ENCODE data around the gene CEACAM6.
"Not testable (repeated sequence)": the region's sequence is repeated elsewhere in the genome, so short reads cannot be mapped to it uniquely, and the experiment has no call there.

CEACAM6 gene

GRCh38 chr19:41748012-41748411 lies 7.3 kb upstream of the CEACAM6 start:
- DNase-seq = no peak

- not testable (repeated sequence) for DNase-seq
Observed at GRCh38 chr19:41750248-41751134, 4.8 kb upstream of the CEACAM6 start.

DNA sequence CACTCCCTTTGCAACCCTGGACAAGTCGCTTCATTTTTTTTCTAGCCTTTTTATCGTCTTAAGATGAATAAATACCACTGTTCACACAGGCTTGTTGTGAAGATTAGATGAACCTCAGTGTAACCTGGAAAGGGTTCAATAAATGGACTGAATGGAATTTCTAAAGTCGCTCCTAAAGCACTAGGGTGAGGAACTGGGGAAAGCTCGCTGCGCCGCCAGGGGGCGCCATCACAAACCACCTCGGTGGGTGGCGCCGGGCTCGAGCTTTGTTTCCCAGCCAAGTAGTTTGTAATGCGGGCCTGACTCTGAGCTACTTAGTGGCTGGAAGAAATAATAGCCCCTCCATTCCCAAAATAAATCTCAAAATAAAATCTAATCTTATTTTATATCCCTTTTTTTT lies 2.2 kb upstream of the CEACAM6 start:
- peak; percentile 56 for DNase-seq

- peak; percentile 52 for DNase-seq
Observed at GRCh38 chr19:41753936-41754529, 1.3 kb upstream of the CEACAM6 start.

DNA sequence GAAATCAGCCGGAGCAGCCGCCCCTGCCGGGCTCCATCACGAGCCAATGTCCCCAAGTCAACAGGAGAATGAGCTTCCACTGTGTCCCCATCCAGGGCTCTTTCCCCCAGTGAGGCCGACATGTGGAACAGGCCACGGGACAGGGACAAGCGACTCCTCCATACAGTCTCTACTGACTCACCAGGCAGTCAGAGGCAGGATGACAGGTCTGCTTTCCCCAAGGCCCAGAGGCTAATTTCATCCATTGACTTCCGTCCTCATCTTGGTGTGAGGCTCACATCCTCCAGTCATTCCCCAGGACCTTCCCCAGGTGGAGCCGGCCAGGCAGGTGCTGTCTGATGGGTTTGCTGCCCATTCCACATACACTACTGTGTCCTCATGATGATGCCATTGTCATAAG lies 3.5 kb downstream of the CEACAM6 start:
- DNase-seq = no peak

- DNase-seq = no peak
Observed at GRCh38 chr19:41767115-41767514, 11.8 kb downstream of the CEACAM6 start.

DNA sequence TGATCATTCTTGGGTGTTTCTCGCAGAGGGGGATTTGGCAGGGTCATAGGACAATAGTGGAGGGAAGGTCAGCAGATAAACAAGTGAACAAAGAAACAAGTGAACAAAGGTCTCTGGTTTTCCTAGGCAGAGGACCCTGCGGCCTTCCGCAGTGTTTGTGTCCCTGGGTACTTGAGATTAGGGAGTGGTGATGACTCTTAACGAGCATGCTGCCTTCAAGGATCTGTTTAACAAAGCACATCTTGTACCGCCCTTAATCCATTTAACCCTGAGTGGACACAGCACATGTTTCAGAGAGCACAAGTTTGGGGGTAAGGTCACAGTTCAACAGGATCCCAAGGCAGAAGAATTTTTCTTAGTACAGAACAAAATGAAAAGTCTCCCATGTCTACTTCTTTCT lies 12.8 kb downstream of the CEACAM6 start:
- DNase-seq = not testable (repeated sequence)

DNA sequence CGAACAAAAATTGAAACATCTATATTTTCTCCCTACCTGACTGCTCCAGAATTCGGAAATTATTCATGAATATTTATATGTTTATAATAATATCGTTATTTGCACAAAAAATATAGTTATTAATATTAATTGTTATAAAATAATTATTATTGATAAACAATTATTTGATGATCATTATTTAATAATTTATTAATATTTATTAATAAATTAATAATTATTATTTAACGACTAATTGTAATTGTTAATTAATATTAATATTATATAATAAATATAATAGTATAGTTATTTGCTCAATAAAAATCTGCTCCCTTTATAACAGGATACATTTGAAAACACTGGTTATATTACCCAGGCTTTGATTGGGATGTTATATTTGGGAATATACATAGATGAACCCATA lies 14.3 kb downstream of the CEACAM6 start:
- DNase-seq = no peak

DNA sequence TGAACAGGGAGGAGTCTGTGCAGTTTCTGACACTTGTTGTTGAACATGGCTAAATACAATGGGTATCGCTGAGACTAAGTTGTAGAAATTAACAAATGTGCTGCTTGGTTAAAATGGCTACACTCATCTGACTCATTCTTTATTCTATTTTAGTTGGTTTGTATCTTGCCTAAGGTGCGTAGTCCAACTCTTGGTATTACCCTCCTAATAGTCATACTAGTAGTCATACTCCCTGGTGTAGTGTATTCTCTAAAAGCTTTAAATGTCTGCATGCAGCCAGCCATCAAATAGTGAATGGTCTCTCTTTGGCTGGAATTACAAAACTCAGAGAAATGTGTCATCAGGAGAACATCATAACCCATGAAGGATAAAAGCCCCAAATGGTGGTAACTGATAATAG lies 16.1 kb downstream of the CEACAM6 start:
- DNase-seq = no peak

- DNase-seq = no peak
Observed at GRCh38 chr19:41774515-41774980, 19.2 kb downstream of the CEACAM6 start.

- no peak for DNase-seq
Observed at GRCh38 chr19:41776700-41777099, 21.4 kb downstream of the CEACAM6 start.

DNA sequence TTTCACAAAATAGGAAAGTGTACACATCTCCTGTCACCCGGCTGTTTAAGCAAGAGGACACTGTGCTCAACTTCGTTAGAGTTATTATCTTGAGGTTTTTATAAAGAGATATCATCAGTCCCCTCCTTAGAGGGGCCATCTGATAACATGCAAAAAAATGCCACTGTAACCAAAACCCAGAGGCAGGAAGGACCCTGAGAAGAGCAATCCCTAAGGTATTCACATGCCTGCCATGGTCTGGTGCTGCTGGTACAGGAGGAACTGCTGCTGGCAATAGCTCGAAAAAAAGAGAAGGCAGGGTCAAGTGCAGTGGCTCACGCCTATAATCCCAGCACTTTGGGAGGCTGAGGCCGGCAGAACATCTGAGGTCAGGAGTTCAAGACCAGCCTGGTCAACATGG lies 28.3 kb downstream of the CEACAM6 start:
- peak; percentile 8 for DNase-seq

DNA sequence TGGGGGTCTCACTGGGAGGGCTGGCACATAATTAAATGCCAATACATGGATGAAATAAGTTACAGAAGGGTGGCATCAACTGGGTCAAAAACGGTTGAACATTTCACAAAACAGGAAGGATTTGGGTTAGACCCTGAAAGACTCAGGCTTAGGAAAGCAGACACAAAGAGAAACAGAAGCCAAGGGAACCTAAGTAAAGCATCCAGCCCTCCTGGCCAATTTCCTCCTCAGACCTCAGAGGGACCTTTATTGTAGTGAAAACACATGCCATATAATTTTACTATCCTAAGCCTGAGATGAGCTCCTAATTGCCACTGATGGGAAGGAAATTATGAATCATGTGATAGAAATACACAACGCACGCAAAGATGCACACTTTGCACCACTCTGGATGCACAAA lies 29.0 kb downstream of the CEACAM6 start:
- DNase-seq = peak; percentile 6

- DNase-seq = peak; percentile 25
Observed at GRCh38 chr19:41784743-41785142, 29.4 kb downstream of the CEACAM6 start.

GRCh38 chr19:41785653-41786052 lies 30.3 kb downstream of the CEACAM6 start:
- peak; percentile 83 for DNase-seq

DNA sequence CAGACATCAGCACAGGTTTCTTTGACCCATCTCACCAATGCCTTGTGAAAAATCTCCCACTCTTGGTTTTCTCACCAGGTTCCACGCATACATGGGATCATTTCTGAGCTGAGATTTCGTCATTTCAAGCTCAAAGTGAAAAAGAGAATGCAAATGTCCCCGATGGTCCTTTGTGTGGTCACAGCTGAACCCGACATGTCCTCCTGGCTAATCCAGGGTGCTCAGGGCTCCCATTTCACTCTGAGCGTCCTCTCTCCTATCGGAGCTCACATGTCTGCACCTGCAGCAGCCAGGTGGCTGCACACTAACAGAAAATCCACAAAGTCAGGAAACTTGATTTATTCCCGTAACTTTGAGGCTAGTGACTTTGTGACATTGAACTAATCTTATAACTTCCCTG lies 31.7 kb downstream of the CEACAM6 start:
- DNase-seq = no peak

DNA sequence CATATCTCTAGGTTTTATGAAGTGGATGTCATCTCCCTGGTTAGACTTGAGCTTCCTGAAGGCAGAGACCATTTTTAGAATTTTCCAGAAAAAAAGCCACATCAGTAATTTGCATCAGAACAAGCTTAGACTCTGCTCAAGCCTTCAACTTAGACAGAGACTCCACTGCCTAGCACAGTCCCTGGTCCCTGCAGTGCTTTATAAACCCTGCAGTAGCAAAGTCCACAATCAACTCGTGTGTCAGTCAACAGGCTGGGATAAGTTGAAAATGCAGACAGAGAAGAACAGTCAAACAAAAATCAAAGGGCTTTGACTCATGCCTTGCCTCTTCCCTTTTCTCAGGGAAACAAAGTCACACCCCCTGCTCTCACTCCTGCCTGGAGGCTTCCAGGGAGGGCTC lies 33.2 kb downstream of the CEACAM6 start:
- DNase-seq = not testable (repeated sequence)

GRCh38 chr19:41789053-41789452 lies 33.7 kb downstream of the CEACAM6 start:
- DNase-seq = not testable (repeated sequence)

- DNase-seq = peak; percentile 50
Observed at GRCh38 chr19:41792513-41793413, 37.4 kb downstream of the CEACAM6 start.

DNA sequence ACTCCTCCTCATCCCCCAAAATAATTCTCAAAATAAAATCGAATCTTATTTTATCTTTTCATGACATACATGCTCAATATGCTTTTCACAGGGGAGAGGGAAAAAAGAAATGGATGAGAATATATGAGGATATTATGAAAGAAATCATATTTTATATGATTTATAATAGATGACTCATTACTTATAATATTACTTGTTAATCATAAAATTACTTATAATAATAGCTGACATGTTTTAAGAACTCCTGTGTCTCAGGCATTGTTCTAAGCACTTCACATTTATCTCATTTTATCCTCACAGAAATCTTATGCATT lies 38.0 kb downstream of the CEACAM6 start:
- no peak for DNase-seq

DNA sequence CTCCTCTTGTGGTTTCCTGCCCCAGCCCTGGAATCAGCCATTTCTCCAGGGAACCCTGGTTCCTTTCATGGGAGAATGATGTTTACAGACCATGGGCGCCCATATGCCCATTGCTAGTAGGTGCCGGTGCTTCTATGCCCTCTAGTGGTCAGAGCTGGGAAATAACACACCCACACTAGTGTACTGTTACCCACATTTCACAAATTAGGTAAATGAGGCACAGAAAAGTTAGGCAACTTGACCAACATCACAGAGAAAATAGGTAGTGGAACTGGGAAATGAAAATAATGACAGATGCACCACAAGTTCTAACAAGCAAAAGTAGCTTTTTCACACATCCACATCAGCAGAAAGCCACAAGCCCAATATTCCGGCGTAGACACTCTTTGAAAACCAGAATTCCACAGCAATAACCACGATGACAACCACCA lies 39.7 kb downstream of the CEACAM6 start:
- peak; percentile 54 for DNase-seq

- DNase-seq = no peak
Observed at GRCh38 chr19:41796362-41796761, 41.0 kb downstream of the CEACAM6 start, which contains the start of gene CEACAM3. Gene CEACAM3, plus strand, starts transcription at chr19:41796587. Its CDS starts 91 bp downstream, at chr19:41796678.

DNA sequence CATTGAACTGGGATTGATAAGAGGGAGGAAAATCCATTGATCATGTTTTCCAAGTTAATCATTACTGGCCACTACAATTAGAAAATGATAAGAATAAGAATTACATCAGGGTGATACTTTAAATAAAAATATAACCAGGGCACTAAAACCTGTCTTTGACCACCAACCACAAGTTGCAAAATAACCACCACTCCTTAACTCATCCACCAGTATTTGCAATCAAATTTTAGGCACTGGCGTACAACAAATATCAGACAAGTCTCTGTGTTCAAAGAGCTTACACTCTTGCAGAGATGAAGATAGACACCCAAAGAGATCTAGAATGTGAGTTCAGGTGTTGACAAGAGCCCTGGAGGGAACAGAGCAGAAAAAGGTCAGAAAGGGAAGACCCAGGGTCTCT lies 41.6 kb downstream of the CEACAM6 start:
- no peak for DNase-seq
